PFSK-1 (cell line): ENCODE measurements around the gene OPN4.

Experiments
- FOXP2 ChIP-seq: optimal IDR thresholded peaks from 2 replicates; pipeline ENCODE3; 2011; ENCODE audit warnings: borderline replicate concordance, control low read depth, inconsistent platforms; ENCODE audit not compliant: insufficient read depth; ENCODE audit errors: extremely low read length, extremely low read depth
- POLR2AphosphoS5 ChIP-seq: IDR thresholded peaks from 2 replicates; pipeline ENCODE4 v1.6.1; 2012; ENCODE audit warnings: low read depth, mild to moderate bottlenecking, control low read depth, low read length, moderate library complexity
- SIN3A ChIP-seq: IDR thresholded peaks from 2 replicates; pipeline ENCODE4 v1.6.1; 2012; ENCODE audit warnings: mild to moderate bottlenecking, low read length, moderate library complexity, borderline replicate concordance; ENCODE audit not compliant: insufficient read depth
- TAF1 ChIP-seq: IDR thresholded peaks from 2 replicates; pipeline ENCODE4 v1.6.1; 2012; ENCODE audit warnings: low read length, control low read depth, borderline replicate concordance; ENCODE audit not compliant: insufficient read depth
- TF ChIP-seq, protein P1 (sequence below), 2 experiments: IDR thresholded peaks; 2 replicates each; pipeline versions ENCODE4 v1.6.1 to v1.8.0; 2011 to 2012; ENCODE audit warnings: low read depth in 2 of 2, low read length in 2 of 2, control low read depth in 1 of 2, inconsistent platforms in 1 of 2, mild to moderate bottlenecking in 1 of 2, moderate library complexity in 1 of 2; ENCODE audit not compliant: insufficient read depth in 1 of 2

Gene OPN4

DNA sequence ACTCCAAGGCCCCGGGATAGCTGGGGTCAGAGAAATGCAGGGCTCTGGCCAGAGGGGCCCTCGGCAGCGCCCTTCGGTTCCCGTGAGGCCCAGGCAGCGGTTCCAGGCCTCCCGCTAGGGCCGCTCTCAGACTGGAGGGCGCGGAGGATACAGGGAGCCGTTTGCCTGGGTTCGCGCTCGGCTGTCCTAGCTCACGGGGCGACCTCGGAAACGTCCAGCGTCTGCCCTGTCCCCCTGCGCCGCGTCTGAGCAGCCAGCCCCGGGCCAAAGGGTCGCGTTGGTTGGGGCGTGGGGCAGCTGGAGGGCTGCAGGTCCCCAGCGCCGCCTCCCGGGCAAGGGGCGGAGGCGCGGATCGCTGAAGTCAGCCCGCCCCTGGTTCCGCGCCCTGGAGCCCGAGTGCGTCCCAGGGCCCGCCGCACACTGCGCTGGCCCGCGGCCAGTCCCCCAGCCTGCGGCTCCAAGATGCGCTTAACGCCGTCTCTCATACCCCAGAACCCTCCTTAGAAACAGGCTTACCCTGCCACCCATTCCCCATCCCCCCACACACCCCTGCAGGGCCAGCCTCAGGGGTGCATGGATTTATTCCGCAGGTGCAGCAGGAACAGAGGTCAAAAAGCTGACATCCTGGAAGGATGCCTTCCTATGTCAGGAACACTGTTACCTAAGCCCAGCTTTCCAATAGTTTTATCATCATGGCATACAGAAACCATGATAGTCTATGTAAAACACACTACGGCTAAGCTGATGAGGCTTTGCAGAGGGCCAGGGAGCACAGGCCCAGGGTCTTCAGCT is 22.1 kb upstream of the OPN4 start:
- no peak for TF ChIP-seq SIN3A
- TF ChIP-seq POLR2AphosphoS5, result no peak
- TF ChIP-seq, protein P1, sequence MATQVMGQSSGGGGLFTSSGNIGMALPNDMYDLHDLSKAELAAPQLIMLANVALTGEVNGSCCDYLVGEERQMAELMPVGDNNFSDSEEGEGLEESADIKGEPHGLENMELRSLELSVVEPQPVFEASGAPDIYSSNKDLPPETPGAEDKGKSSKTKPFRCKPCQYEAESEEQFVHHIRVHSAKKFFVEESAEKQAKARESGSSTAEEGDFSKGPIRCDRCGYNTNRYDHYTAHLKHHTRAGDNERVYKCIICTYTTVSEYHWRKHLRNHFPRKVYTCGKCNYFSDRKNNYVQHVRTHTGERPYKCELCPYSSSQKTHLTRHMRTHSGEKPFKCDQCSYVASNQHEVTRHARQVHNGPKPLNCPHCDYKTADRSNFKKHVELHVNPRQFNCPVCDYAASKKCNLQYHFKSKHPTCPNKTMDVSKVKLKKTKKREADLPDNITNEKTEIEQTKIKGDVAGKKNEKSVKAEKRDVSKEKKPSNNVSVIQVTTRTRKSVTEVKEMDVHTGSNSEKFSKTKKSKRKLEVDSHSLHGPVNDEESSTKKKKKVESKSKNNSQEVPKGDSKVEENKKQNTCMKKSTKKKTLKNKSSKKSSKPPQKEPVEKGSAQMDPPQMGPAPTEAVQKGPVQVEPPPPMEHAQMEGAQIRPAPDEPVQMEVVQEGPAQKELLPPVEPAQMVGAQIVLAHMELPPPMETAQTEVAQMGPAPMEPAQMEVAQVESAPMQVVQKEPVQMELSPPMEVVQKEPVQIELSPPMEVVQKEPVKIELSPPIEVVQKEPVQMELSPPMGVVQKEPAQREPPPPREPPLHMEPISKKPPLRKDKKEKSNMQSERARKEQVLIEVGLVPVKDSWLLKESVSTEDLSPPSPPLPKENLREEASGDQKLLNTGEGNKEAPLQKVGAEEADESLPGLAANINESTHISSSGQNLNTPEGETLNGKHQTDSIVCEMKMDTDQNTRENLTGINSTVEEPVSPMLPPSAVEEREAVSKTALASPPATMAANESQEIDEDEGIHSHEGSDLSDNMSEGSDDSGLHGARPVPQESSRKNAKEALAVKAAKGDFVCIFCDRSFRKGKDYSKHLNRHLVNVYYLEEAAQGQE (IDR thresholded peaks at IDR 0.05; ENCODE audit: insufficient read depth in 1 of 2, low read depth in 2 of 2, low read length in 2 of 2), result no peak
- no peak for TF ChIP-seq TAF1
- TF ChIP-seq FOXP2, result no peak

- TF ChIP-seq, protein P1 (IDR thresholded peaks at IDR 0.05; ENCODE audit: insufficient read depth in 1 of 2, low read depth in 2 of 2, low read length in 2 of 2), result no peak
- TF ChIP-seq POLR2AphosphoS5 (no peak), TAF1 (no peak), SIN3A (no peak), FOXP2 (no peak)
These were observed 21.4 kb upstream of the OPN4 start for GRCh38 chr10:86632951-86633350.

DNA sequence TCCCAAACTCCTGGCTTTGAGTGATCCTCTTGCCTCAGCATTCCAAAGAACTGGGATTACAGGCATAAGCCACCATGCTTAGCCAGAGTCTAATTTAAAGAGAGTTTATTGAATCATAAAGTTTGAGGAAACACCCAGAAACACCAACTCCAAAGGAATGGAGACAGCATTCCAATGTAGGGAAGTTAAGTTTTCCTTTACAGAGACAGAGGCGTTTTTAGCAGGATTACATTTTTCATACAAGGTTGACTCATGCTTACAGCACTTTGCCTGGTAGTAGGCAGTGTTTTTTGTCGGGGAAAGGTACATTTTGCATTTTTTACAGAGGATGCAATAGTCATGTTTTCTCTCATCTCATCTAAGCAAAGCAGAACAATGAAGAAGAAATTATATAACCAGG is 18.9 kb upstream of the OPN4 start:
- TF ChIP-seq FOXP2, result no peak
- no peak for TF ChIP-seq POLR2AphosphoS5
- TF ChIP-seq, protein P1 (IDR thresholded peaks at IDR 0.05; ENCODE audit: insufficient read depth in 1 of 2, low read depth in 2 of 2, low read length in 2 of 2), result no peak
- TF ChIP-seq TAF1, result no peak
- TF ChIP-seq SIN3A, result no peak

- no peak for TF ChIP-seq SIN3A
- no peak for TF ChIP-seq FOXP2
- TF ChIP-seq, protein P1 (IDR thresholded peaks at IDR 0.05; ENCODE audit: insufficient read depth in 1 of 2, low read depth in 2 of 2, low read length in 2 of 2), result no peak
- TF ChIP-seq POLR2AphosphoS5, result no peak
- TF ChIP-seq TAF1, result no peak
These were observed 18.0 kb upstream of the OPN4 start for GRCh38 chr10:86636311-86636710.

DNA sequence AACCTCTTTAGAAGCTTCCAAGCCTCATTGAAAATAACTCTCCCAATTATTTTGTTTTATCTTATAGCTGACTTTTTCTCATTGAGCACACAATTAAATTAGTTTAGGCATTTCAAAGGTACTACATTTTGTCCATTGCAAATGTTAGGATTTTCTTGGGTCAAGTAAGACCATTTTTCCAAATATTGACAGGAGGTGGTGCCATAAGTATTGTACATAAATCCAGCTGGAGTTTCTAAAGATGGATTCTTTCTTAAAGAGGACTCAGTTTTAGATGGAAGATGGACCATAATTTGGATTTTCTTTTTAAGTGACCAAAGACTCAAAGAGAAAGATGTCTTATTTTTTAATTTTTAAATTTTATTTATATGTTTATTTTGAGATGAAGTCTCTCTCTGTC is 12.3 kb upstream of the OPN4 start:
- TF ChIP-seq SIN3A (no peak), TAF1 (no peak), FOXP2 (no peak), POLR2AphosphoS5 (no peak)
- TF ChIP-seq, protein P1 (IDR thresholded peaks at IDR 0.05; ENCODE audit: insufficient read depth in 1 of 2, low read depth in 2 of 2, low read length in 2 of 2), result no peak
